ENCODE measurements around the gene LAMC1.

- TF ChIP-seq CTCF (IDR thresholded peaks at IDR 0.05) (no peak), POLR2A (IDR thresholded peaks at IDR 0.05) (no peak)
Observed at GRCh38 chr1:183150445-183150844, 127.2 kb downstream of the LAMC1 start.
